Thyroid gland (tissue), 4 donors: ENCODE results near the gene DPYSL3.

ENCODE experiments used
- POLR2A ChIP-seq, 2 donors: fragments of 450-650 bp; IDR thresholded peaks; one replicate each; pipeline ENCODE4 v1.6.1; 2017; ENCODE audit warnings: antibody characterized with exemption in 2 of 2, mild to moderate bottlenecking in 2 of 2, moderate library complexity in 1 of 2
- TF ChIP-seq, protein P1 (sequence below), 6 experiments: fragments of 200-600 bp in 3 of 6; fragments of 450-650 bp in 3 of 6; sonication (generic) in 3 of 6; IDR thresholded peaks; one replicate each; pipeline ENCODE4 v1.5.1; 2016 to 2019; ENCODE audit warnings: antibody characterized with exemption in 6 of 6, mild to moderate bottlenecking in 2 of 6, inconsistent platforms in 1 of 6, moderate library complexity in 1 of 6

DNA sequence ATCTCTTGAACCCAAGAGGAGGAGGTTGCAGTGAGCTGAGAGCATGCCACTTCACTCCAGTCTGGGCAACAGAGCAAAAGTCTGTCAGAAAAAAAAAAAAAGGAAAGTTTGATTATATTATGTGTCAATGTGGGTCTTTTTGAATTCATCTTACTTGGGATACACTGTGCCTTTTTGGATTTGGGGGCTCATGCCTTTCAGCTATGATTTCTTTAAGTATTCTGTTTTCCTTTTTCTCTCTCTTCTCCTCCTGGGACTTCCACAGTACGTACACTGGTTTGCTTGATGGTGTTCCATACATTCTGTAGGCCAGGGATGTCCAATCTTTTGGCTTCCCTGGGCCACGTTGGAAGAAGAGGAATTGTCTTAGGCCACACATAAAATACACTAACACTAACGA, 128.3 kb downstream of the DPYSL3 start:
- TF ChIP-seq, protein P1, sequence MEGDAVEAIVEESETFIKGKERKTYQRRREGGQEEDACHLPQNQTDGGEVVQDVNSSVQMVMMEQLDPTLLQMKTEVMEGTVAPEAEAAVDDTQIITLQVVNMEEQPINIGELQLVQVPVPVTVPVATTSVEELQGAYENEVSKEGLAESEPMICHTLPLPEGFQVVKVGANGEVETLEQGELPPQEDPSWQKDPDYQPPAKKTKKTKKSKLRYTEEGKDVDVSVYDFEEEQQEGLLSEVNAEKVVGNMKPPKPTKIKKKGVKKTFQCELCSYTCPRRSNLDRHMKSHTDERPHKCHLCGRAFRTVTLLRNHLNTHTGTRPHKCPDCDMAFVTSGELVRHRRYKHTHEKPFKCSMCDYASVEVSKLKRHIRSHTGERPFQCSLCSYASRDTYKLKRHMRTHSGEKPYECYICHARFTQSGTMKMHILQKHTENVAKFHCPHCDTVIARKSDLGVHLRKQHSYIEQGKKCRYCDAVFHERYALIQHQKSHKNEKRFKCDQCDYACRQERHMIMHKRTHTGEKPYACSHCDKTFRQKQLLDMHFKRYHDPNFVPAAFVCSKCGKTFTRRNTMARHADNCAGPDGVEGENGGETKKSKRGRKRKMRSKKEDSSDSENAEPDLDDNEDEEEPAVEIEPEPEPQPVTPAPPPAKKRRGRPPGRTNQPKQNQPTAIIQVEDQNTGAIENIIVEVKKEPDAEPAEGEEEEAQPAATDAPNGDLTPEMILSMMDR (IDR thresholded peaks at IDR 0.05), result no peak
- no peak for TF ChIP-seq POLR2A (IDR thresholded peaks at IDR 0.05)
